NCI-H187 (cell line): ENCODE data around the gene PRKCD.

Source experiments
- DNase-seq, 2 experiments: peaks; one replicate each; lab custom pipeline; 2025; lab: John Stamatoyannopoulos, UW

PRKCD gene

DNA sequence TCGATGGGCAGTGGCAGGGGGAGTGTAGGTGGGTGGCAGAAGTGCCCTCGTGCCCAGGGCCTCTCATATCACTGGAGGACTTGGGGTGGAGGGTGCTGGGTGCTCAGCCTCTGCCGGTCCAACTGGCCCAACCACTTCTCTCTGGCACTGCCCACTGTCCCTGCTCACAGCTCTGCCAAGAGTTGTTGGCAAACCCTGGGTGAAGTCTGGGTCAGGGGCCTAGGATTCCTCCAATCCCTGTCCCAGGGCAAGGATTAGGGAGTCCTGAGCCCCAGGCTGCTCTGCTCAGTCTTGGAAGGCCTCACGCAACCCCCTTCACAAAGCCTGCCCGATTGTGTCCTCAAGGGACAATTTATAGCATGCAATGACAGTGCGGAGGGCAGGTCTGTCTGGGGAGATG, 5.2 kb upstream of the PRKCD start:
- no peak for DNase-seq

DNA sequence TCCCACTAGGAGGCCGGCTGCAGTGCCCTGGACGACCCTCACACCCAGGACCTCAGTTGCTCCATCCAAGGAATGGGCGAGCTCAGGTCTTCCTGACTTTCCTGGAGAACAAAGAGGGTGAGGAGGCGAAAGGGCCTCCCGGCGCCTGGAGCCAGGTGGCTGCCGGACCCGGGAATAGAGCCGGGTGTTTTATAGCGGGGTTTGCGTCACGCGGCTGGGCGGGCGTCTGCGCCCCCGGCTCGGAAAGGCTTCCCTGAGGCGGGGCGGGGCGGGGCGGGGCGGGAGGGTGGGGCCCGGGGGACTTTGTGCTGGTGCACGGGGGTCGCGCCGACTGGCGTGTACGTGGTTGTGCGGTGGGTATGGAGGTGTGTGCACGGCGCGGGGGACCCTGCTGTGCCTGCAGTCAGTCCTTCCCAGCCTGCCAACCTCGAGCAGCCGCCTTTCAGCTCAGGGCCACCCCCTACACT, 4.6 kb upstream of the PRKCD start:
- DNase-seq: no peak

DNA sequence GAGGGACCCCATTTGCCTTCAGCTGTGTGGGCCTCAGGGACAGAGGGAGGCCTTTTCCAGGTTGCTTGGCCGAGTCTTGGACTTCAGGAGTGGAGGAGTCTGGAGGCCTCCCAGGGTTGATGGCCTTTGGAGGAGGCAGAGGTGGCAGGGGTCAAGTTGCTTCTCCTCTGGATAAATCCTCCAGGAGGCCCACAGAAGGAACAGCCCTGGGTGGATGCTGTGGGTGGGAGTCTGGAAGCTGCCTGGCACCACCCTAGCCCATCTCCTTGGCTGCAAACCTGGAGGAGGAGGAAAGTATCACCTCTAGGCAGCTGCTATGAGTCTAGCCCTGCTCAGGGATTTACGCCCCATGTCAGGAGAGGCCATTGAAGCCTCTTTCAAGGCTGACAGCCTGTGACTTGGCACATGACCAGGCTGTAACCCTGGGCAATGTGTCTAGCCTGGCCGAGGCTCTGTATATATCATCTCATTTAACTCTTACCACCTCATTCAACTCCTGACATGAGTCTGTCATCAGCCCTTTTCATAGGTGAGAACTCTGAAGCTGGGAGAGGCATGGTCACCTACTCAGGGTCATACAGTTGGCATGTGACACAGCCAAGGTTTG, 2.9 kb upstream of the PRKCD start:
- DNase-seq: no peak

DNA sequence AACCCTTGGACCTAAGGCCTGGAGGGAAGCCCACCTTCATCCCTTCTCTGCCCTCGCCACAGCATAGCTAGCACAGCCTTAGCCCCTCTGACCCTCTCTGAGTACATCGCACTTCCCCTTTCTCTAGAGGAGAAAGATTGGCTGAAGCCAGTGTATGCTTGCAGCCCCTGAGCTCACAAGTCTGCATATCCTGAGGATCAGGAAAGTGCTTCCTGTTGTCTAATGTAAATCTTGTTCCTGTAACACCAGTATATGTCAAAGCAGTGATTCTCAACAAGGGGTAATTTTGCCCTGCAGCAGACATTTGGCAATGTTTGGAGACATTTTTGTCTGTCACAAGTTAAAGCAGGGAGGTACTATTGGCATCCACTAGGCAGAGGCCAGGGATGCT, 2.2 kb upstream of the PRKCD start:
- no peak for DNase-seq

DNA sequence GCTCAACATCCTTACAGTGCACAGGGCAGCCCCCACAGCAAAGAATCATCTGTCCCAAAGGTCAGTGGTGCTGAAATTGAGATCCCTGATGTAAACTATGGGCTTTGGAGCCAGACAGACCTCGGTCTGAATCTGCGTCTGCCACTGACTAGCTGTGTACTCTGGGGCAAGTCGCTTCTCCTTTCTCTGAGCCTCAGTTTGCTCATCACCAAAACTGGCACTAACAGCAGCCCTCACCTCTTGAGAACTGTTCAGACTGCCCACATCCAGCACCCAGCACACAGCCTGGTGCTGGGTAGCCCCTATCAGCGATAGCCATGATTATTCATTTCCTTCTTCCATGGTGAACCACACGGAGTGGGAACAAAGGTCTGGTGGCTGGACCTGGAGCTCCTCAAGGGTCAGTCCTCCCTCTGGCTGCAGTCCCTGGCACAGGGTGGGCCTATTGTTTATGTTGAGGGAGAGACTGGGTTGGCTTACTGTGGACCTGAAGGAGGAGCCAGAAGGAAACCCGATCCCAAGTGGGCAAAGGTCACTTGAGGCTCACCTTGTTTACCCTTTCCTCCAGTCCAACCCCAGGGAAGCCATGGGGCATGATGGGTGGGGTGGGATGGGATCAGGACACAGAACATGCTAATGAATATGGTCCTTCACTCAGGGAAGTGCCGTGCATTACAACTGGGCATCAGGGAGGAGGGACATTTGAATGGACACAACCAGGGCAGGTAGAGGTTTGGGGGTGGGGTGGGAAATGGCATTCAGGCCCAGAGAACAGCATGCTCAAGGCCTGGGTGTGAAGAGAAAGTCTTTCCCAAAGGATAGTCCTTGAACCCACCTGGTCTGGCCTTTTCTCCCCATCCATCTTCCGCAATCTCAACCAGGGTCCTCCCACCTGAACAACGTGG, 1.6 kb upstream of the PRKCD start:
- no peak for DNase-seq

DNA sequence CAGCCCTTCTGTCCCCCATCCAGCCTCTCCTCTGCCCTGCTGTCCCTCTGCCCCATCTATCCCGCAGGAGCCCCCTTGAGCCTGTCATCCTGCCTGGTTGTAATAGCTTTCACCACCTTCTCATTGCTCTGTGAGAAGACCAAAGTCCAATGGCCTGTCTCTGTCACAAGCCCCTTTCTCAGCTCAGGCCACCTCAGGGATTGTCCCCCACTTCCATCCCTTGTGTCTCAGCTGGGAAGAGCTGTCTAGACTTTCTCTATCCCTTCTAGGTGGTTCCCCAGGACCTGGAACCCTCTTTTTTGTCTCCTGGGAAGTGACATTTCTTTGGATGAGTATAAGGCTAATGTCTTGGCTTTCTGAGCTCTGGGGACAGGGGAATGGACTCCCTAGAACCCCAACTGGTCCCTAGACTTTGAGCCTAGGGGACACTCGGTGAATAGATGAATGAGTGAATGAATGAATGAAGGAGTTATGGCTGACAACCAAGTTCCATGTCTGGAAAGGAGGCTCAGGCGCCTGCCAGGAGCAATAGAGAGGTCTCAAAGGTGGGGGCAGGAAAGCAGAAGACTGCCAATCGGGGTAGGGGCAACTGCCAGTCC, 849 bp upstream of the PRKCD start:
- no peak for DNase-seq

DNA sequence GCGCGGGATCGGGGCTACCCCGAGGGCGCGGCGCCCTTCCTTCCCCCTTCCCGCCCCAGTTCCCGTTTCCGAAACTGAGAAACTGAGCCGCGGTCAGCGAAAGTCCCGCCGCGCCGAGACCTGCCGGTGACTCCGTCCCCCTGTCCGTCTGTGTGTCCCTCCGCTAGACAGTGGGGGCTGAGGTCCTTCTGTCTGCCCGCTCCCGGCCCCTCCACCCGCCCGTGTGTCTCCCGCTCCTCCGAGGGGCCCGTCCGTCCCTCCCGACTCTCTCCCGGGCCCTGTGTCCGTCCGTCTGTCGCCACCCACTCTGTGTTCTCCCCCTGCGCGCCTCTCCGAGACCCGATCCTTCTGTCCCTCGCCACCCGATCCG, 426 bp downstream of the PRKCD start:
- no peak for DNase-seq

DNA sequence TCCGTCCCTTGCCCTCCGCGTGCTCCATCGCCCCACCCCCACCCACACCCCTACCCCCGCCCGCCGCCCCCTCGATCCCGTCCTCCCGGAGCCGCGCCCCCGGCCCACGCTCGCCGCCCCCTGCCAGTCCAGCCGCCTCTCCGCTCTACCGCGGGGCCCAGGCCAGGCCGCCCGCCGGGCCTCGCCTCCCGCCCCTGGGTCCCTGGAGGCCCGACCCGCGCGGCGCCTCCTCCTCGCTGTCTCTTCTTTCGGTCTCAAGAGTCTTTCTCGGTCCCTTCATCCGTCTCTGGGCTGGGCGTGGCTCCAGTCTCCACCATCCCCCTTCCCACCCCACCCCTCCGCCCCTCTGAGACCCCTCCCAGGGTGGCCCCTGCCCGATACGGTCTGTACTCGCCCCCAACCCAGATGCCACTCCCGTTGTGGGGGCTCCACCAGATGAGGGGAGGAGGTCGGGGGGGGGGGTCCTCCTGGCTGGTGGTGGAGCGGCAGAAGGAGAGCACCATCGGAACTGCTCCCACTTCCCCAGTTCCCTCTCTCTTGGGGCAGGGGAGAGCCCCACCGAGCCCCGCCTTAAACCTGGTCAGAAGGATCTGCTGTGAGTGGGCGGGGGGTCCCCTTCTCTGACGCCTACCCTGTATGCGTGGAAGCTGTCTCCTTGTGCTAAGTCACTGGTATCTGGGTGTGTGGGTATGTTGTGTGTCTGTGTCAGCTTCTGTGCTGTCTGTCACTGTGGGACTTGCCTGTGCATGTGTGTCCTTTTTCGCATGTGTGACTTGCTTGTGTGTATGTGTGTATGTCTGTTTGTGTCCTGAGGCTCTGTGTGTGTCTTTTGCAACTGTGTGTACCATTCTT, 1.0 kb downstream of the PRKCD start:
- no peak for DNase-seq

DNA sequence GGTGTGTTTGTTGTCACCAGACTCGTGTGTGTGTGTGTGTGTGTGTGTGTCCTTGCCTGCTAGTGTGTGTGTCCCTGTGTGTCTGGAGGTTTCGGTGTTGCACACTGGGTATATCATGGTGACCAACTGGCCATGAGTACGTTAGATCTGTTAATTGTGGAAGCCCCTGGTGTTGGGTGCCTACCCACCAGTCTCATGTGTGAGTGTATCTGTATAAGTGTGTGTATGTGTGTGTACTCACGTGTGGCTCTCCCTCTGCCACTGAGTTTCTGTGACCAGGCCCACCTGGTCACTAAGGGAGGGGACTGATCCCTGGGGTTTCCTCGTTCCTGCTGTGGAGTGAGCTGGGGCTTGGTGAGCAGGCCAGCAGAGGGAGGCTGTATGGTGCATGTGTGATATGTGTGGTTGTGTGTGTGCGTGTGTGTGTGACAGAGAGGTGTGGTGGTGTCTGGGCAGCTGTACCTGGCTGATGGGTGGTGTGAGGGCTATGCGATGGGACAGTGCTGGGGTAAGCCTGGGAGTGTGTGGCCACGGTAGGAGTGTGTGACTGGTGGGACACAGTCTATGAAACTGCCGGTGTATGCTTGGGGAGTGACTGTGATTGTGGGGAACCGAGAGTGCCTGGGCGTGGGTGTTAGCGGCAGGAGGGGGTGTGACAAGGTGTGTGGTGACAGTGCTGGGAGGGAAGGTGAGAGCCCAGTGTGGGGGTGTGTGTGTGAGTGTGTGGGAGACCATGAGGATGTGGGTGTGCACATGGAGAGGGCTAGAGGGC, 1.8 kb downstream of the PRKCD start:
- no peak for DNase-seq

DNA sequence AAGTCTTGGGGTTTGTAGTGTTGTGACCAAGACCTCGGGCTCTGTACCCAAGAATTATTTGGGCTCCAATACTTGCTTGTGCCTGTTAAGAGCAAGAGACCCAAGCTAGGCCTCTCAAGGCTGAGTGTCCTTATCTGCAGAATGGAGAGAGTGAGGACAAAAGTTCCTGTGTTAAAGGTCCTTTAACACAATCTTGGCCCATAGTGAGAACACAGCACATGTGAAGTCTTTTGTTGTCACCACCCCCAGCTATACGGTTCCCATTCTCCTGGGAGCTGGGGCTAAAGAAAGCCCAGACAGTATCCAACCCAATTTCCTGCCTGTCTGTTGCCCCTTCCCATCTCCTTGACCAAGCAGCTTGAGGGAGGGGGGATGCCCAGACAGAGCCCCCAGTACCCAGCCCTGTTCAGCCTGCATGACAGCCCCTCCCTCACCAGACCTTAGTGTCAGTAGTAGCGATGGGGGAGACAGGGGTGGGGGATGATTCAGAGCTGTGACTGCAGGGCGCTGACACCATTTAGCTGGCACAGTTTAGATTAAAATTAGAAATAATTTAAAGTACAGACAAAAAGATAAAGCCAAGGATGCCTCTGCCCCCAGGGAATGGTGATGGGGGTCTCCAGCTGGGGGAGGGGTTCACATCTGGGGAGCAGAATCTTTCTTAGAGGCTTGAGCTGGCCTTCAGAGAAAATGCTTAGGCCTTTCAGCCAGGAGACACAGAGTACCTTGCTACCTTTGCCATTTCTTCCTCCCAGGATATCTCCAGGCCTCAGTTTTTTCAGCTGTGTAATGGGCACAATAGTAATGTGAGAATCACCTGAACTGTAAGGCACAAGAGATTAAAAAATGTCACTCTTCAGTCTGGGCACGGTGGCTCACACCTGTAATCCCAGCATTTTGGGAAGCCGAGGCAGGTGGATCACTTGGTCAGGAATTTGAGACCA, 2.7 kb downstream of the PRKCD start:
- no peak for DNase-seq

DNA sequence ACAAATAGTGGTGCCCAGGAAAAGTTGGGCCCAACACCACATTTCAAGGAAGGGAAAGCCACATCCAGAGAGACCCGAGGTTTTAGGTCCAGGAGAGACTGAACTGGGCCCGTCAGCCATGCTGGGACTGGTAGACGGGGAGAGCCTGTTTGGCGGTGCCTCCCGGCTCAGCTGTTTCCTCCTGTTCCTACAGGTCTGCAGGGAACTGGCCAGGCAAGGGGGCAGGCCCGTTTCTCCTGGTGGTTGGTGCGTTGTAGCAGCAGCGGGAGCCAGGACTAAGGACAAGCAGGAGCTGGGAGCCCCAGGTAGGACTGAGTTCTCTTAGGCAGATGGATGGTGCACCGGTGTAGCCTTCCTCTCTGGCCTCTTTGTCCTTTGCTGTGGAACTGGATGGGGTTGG, 3.9 kb downstream of the PRKCD start:
- DNase-seq: no peak

DNA sequence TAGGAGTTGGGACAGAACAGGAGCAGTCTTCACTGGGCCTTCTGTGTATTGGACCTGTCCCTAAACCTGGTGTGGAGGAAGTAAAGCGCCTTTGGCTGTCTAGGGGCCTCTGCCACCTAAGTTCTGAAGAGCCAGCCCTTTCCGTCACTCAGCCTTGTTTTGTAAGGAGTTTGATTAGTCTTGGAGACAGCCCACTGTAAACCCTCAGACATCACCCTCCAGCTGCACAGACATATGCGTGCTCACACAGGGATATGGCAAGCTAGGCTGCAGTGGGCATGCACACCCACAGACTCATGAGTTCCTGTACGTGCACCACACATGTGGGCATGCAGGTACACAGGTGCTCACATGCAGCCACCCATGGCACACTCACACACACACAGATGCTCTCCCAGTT, 5.2 kb downstream of the PRKCD start:
- no peak for DNase-seq

DNA sequence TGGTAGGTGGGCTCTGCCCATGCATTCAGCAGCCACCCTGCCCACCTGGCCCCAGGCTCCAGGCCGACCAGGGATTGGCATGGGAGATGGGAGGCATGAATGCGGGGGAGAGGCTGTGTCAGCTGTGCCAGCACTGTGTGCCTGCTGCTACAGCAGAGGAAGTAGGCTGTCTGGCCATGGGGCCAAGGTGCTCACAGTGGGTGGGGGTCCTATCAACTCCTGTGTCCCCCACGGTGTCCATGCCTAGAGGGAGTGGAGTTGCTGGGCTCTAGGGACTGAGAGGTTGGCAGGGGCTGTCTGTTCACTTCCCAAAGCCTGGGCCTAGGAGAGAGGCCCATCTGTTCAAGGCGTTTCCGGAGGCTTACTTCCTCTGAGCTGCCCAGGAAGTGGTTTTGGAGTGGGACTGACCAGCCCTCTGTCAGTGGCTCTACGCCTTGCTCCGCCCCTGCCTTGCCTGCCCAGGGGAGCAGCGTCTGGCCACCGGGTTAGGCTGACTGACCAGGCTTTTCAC, 5.8 kb downstream of the PRKCD start:
- no peak for DNase-seq

DNA sequence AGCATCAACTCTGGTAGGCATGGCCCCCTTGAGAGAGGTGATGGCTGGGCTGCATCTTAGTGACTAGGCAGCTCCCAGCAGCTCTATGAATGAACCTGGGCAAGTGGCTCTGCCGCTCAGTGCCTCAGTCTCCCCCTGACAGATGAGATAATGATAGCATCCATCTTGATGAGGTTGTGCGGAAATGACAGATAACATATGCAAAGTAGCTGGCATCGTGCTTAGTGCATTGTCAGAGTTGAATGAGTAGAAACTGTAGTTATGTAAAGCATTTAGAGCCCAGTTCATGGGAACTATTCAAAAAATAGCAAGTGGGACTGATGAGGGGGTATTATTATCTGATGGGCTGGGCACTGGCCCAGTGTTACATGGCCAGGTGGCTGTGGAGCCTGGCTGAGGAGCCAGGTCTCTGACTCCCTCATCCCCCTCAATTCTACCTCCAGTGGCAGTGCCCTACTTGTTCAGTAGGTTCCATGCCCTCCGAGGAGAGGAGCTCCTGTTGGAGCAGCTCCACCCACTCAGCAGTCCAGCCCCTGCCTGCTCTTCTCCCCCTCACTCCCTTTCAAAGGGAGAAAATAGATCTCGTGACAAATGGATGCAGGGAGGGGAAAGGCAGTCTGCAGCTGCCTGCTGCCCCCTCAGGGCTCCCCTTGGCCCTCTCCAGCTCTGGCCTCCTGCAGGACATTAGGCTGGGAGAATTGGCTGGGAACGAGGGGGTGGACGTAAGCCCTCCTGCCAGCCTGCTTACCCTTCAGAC, 6.6 kb downstream of the PRKCD start:
- no peak for DNase-seq

DNA sequence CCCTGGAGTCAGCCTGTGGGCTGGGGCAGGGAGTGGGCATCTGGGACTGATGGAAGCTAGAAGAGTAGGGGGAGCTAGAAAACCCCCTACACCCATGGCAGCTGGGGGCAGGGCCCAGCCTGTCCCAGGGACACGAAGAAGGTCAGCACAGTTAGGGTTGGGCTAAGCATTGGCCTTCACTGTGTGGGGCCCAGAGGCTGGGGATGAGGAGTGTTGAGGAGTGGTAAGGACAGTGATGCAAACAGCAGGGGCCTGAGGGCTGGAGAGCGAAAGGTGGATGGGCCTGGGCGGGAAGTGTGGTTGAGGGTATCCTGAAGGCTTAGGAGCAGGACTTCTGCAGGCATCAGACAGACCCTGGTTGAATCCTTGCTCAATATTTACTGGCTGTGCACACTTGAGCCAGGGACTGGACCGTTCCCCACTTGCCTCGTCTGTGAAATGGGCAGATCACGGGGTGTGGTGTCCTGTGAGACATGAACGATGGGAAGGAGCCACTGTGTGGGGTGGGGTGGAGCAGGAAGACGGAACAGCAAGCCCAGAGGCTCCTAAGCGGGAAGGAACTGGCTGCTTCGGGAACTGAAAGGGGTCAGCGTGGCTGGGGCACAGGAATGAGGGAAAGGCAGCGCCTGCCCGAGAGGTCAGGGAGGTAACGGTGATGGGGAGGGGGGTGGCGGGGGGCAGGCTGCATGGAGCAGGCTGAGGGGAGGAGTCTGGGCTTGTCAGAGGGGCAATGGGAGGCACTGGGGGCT, 7.3 kb downstream of the PRKCD start:
- no peak for DNase-seq

DNA sequence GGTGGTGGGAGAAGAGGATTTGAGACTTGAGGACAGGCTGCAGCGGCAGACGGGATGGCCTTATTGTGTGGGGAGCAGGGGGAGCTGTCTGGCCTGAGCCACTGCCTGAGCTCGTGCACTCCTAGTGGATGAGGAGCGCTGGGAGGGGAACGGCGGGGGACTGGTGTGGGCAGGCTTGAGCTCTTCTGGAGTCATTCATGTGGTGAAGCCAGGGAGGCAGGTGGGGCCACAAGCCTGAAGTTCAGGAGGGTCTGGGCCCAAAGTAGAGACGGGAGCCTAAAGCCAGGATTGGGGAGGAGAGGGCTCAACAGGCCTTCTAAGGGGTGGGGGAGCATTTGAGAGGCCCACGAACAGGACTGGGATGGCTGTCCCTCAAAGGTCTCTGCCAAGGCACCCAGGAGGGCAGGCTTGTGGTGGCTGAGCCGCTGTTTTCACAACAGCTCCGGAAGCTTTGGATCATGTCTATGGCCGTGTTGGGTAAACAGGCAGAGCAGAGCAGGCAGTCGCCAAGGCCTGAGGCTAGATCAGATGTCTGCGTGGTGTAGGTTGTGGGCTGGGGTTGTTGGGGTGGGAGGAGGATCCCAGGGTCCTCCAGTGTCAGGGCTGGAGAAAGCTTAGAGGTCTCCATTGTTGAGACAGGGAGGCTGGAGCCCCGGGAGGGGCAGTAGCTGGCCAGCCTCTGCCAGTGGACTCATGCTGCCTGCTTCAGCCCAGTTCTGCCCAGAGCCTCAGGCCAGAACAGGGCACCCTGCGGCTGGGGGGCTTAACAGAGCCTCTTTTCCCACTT, 8.2 kb downstream of the PRKCD start:
- no peak for DNase-seq

DNA sequence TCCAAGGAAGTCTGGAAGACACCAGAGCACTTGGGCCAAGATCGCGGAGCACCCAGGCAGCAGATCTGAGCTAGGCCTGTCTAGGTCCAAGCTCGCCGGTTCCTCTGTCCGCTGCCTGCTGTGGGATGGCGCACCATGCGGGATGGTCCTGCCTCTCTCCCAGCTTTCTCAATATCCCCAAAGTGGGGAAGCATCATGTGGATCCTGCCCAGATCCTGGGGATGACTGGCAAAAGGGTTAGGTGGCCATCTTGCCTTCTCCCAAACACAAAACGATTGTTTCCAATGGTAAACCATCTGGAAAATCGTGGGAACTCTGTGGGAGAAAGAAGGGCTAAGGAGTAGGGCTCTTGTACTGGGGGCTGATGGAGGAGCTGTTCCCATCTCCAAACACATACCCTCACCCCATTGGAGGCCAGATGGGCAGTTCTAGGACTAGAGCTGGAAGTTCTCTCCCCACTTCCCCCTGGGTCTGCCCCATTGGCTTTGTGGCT, 8.9 kb downstream of the PRKCD start:
- no peak for DNase-seq
